Activated CD4-positive, CD25-positive, alpha-beta regulatory T cell (primary cell): Measurements from ENCODE around the gene TAS2R20.
"Not testable (repeated sequence)": the region's sequence is repeated elsewhere in the genome, so short reads cannot be mapped to it uniquely, and the experiment has no call there.

Source experiments
- DNase-seq, 4 experiments: peaks; one replicate each; lab custom pipeline; 2025; lab: John Stamatoyannopoulos, UW

Gene TAS2R20, protein sequence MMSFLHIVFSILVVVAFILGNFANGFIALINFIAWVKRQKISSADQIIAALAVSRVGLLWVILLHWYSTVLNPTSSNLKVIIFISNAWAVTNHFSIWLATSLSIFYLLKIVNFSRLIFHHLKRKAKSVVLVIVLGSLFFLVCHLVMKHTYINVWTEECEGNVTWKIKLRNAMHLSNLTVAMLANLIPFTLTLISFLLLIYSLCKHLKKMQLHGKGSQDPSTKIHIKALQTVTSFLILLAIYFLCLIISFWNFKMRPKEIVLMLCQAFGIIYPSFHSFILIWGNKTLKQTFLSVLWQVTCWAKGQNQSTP

DNA sequence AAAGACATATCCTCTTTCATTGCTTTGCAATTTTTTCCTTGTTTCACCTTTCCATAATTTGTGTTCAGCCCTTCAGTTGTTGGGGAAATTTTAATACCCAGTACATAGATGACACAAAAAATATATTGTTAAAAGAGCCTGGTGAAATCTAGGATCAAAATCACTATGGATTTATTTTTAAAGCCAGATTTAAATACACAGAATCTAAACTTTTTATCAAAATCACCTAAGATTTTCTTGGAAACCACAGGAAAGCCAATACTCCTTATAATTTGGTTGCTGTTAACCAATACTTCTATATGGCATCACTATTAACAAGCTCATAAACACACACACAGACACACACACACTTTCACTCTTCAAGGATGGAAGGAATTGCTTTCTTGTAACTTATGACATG, at the start of gene TAS2R20:
TSS of gene TAS2R20 (minus strand) at position 101 of the 400 bp plus-strand sequence. CDS start 429 bp downstream, outside the sequence.
- DNase-seq = no peak

DNA sequence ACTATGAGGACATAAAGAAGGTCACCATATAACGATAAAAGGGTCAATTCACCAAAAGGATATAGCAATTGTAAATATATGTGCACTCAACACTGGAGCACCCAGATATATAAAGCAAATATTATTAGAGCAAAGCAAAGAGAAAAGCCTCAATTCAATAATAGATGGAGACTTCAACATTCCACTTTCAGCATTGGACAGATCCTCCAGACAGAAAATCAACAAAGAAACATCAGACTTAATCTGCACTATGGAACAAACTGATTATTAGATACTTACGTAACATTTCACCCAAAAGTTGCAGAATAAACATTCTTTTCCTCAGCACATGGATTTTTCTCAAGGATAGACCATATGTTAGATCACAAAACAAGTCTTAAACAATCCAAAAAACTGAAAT, 43.3 kb upstream of the TAS2R20 start:
- not testable (repeated sequence) for DNase-seq

DNA sequence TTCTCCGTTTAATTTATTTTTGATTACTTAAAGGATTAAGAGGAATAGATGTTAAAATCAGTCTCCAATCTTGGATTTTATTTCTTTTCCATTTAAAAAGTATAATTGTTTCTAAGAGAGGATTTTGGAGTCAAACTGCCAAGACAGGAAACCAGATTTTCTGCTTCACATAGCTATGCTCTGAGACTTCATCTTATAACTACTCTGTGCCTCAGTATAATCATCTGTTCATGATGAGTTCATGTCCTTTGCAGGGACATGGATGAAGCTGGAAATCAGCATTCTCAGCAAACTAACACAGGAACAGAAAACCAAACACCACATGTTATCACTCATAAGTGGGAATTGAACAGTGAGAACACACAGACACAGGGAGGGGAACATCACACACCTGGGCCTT, 42.1 kb upstream of the TAS2R20 start:
- no peak for DNase-seq

DNA sequence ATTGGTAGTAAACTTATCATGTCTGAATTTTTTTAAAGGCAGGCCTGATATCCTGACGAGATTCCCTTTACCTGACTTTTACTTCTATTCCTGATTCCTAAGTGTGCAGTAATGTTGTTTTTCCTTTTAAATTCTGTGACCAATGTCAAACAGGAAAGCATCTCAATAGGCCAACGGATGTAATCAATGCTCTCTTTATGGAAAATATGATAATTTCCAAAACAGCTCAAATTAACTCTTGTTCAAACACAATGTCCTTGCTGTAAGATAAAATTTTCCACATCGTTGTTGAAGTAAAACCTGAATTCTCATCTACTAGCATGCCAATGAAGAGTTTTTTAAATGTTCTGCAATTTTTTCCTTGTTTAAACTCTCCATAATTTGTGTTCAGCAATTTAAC, 41.1 kb upstream of the TAS2R20 start:
- no peak for DNase-seq

DNA sequence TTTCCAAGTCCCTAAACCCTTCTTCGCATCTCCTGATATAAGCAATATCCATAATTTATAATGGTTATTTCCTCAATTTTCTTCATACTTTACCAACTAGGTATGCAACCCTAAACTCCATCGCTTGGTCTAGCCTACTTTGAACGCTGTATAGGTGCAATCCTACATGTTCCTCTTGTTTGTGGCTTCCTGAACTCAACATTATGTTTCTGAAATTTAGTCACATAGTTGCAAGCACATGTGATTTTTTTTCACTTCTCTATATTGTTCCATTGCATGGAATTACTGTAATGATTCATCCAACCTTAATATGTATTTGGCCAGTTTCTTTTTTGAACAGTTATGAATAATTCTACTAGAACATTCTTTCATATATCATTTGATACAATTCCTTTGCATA, 35.9 kb upstream of the TAS2R20 start:
- not testable (repeated sequence) for DNase-seq

DNA sequence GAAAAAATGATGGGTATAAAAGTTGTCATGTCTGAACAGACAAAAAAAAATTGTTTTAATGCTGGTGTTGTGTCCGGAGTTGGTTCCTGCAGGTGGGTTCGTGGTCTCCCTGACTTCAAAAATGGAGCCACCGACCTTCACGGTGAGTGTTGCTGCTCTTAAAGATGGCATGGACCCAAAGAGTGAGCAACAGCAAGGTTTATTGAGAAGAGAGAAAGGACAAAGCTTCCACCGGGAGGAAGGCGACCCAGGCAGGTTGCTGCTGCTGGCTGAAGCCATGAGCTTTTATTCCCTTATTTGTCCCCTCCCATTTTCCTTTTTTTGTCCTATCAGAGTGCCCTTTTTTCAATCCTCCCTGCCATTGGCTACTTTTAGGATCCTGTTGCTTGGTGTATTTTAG, 33.2 kb upstream of the TAS2R20 start, which contains the start of gene TAS2R31:
TSS of gene TAS2R31 (minus strand) at position 101 of the 400 bp plus-strand sequence. CDS start at position 29, 72 bp downstream.
- no peak for DNase-seq

DNA sequence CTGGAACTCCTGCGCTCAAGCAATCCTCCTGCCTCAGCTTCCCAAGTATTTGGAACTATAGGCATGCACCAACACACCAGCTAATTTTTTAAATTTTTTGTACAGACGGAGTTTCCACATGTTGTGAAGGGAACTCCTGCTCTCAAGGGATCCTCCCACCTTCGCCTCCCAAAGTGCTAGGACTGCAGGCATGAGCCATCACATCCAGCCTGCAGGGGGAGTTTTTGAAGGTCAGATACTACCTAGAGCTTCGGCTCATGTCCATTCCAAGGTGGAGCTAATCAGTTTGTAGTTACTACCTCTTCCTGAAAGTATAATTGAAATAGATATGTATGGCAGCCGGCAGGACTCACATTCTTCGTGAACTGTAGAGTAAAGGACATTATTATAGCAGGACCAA, 28.0 kb upstream of the TAS2R20 start:
- no peak for DNase-seq

DNA sequence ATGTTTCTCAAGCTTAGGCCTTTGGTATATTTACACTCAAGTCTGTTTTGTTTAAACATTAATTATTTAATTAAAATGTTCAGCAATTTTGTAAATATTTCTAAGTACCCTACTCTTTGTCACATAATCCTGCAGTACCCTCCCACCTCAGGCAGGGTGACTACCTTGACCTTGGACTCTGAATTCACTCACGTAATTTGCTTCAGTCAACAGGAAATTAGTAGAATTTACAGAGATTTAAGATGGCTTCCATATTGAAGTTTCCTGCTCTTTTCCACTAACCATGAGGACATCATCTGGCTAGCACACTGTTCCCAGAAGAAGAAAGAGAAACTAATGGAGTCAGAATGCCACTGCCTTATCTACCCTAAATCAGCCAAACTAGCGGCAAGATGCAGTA, 25.3 kb upstream of the TAS2R20 start:
- no peak for DNase-seq

DNA sequence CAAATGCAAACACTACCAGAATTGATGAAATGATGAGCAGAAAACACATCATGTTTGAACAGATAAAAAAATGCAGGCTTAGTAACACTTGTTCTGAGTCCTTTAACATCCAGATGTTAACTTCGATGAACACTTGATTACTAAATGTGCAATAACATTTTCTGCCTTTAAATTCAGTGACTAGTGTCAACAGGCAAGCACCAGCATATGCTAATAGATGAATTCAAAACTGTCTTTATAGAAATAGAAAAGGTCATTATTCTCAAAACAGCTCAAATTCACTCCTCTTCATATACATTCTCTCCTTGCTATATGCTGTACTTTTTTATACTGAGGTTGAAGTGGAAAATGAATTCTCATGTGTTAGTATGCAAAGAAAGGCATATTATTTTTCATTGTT, 24.4 kb upstream of the TAS2R20 start, which contains the start of gene TAS2R19:
TSS of gene TAS2R19 (minus strand) at position 101 of the 400 bp plus-strand sequence. CDS start at position 52, 49 bp downstream.
- no peak for DNase-seq

DNA sequence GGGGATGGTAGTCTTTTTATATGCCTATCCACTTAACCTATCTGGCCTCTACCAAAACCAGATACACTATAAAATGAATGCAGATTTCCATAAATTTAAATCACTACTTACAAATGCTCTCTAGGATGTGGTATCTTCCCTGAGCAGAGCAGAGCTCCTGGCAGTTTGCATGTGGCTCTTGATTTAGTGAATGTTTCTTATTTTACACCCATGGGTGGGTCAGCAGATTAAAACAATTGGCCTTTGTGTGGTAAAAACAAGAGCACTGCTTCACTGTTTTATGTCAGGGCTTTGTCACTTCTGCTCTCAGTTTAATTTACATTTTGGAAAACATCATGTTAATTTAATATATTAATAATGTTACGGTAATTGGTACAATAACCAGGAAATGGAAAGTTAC, 18.8 kb upstream of the TAS2R20 start:
- DNase-seq = no peak

DNA sequence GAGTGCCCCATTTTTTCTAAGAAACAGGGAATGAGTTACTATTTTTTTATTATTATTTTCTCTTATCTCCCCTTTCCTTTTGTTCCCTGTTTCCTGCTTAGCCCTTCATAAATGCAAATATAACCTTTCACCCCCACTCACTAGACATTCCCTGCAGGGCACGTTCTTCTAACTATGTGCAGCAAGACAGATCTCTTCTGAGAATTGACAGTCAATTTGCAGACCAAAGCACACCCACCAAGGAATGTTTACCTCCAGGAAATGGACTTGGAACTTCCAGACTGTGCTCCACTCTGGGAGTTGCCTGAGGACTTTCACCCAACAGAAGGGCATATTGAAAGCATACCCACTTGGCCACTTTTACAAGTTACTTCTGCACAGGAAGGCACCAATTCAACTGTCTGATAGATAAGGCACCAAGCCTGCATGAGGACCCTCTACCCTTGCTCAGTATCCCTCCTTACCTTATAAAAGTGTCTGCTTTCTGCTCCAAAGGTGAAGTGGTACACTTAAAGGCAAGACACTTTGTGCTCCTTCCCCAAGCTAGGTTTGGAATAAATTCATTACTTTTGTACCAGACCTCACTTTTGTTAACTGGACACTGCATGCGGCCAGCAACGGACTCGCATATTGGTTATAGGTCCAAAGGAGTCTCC, 17.8 kb upstream of the TAS2R20 start:
- DNase-seq = no peak

DNA sequence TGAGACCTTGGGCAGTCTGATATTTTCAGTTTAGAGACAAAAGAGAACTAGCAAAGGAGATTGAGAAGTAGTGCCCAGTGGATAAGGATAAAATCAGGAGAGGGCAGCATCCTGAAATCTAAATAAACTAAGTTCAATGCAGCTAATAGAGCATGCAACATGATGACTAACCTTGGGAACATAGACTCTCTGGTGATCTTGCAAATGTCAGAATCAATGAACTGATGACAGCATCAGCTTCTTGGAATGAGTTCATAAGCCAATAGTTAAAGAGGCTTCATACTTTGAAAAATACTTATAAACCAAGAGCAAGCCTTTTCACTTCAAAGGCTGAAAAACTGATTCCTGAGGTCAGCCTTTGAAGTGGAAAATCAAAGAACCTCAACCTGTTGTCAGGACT, 16.1 kb upstream of the TAS2R20 start:
- no peak for DNase-seq

DNA sequence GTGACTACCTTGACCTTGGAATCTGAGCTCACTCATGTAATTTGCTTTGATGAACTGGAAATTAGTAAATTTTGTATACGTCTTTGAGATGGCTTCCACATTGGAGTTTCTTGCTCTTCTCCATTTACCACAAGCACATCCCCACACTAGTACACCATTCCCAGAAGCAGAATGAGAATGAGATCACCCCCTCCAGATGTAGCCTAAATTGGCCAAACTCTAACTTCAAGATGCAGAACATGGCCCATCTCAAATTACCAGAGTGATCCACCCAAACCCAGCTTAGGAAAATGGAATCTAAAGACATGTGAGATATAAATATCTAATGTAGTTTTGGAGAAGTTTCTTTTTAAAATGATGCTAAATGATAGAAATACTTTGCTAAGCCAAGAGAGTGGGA, 9.5 kb upstream of the TAS2R20 start:
- DNase-seq = no peak

DNA sequence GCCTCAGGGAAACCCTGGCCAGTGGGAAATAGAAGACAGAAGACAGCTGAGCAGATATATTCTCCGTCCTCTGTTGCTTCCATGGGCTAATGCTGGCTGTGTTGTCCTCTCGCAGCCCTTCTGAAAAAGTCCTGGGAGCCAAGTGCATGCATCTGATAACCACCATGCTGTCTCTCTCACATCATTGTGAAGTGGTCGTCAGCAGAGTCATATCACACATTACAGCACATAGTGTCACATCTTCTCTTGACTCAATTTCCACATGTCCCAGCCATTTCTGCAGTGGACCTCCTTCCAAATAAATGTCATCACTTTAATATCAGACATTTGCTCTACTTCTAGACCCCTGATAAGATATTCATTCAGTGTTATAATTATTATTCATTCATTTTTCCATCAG, 3.8 kb downstream of the TAS2R20 start:
- no peak for DNase-seq

DNA sequence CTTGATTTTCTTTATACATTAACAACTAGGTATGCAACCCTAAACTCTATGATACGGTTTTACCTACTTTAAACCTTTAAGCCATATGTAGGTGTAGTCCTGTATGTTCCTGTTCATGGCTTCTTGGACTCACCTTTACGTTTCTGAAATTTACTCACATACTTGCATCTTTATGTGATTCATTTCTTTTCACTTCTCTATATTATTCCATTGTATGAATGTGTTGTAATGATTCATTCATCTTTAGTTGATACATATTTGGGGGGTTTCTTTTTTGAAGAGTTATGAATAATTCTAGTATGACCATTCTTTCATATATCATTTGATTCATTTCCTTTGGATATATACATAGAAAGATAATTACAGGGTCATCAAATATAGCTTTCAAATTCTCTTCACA, 9.0 kb downstream of the TAS2R20 start:
- no peak for DNase-seq

DNA sequence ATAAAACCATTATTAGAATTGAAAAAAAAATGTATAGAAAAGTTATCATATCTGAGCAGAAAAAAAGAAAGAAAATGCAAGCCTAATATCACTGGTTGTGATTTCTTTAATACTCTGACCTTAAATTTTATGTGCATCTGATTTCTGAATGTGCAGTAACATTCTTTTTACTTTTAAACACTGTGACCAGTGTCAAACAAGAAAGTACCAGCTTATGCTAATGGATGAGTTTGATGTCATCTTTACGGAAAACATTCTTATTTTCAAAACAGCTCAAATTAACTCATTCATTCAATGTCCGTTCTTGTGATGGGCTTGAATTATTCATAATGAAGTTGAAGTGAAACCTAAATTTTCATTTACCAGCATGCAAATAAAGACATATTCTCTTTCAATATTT, 11.3 kb downstream of the TAS2R20 start, which contains the start of gene TAS2R50:
TSS of gene TAS2R50 (minus strand) at position 101 of the 400 bp plus-strand sequence. CDS start at position 49, 52 bp downstream.
- DNase-seq = no peak

DNA sequence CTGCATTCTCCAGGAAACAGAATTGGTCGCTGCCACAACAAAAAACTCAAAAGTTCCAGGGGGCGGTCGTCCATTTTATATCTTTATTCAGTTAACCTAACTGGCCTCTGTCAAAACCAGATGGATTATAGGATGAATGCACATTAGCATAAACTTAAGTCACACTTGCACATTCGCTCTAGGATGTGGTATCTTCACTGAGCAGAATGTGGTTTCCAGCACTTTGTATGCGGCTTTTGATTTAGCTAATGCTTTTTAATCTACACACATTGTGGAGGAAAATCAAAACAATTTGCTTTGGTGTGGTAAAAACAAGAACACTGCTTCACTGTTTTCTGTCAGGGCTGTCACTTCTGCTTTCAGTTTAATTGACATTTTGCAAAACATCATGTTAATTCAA, 15.9 kb downstream of the TAS2R20 start:
- DNase-seq = no peak

DNA sequence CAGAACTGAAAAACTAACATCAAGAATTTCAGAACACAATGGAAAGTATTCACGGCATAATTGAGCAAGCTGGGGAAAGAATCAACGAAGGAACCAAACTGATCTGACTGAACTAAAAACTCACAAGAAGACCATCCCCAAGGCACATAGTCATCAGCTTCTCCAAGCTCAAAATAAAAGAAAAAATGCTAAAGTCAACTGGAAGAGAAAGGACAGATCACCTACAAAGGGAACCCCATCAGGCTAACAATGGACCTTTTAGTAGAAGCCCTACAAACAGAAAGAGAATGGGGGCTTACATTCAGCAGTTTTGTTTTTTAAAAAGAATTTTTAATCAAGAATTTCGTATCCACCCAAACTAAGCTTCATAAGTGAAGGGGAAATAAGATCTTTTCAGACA, 23.1 kb downstream of the TAS2R20 start:
- DNase-seq = no peak

DNA sequence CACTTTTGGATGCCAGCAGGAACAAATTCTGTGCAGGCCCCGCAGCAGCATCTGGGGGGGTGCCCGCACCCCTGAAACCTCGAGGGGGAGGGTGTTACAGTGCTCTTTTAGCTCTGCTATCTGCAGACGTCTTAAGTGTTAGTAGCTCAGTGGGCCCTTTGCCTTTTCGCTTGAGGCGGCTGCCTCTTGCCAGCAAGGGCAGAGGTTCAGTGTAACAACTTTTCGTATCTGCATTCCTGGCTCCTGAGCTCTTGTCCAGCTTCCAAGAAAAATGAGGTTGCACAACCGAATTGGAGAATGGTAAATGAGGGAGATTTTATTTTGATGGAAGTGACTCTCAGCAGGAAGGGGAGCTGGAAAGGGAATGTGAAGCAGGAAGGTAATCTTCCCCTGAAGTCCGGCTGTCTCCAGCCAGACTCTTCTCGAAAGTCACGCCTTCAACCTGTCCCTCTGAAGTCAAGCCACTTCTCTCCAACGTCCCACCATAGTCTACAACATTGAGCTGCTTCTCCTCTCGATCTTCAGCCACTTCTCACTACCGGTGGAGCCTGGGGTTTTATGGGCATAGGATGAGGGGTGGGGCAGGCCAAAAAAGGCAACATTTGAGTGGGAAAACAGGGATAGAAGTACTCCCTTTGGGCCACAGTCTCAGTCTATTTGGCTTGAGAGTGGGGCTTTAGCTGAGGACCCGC, 29.2 kb downstream of the TAS2R20 start:
- no peak for DNase-seq

DNA sequence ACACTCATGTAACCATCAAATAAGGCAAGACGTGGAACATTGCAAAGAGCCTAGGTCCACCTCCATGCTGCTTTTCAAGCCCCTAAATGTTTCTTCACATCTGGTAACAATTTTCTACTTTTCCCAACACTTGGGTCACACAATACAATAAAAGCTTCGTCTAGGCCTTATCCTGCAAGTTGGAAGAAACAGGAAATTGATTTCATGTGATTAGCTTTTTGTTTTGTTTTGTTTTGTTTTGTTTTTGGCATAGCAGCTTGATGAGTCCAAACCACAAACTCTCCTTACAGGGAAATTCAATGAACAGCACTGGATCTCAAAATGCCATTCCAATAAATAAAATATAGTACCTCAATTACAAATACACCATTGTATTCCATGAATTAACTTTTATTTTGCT, 30.7 kb downstream of the TAS2R20 start:
- DNase-seq = no peak

DNA sequence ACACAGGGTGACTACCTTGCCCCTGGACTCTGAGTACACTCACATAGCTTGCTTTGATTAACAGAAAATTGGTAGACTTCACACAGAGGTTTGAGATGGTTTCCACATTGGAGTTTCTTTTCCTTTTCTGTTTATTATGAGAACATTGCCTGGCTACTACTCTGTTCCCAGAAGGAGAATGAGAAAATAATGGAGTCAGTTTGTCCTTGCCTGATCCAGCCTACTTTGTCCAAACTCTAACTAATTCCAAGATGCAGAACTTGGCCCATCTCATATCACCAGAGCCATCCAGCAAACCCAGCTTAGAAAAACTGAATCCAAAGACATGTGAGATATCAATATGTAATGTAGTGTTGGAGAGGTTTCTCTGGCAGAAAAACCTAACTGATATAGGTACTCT, 31.8 kb downstream of the TAS2R20 start:
- no peak for DNase-seq

DNA sequence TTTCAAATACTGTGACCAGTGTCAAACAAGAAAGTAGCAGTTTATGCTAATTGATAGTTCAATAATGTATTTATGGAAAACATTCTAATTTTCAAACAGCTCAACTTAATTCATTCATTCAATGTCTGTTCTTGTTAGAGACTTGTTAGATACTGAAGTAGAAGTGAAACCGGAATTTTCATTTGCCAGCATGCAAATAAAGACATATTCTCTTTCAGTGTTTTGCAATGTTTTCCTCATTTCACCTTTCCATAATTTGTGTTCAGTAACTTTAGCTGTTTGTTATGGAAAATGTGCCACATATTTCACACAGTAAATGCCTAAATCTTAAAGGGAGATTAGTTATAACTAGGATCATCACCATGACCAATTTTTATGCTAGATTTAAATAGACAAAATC, 32.6 kb downstream of the TAS2R20 start:
- DNase-seq = no peak

DNA sequence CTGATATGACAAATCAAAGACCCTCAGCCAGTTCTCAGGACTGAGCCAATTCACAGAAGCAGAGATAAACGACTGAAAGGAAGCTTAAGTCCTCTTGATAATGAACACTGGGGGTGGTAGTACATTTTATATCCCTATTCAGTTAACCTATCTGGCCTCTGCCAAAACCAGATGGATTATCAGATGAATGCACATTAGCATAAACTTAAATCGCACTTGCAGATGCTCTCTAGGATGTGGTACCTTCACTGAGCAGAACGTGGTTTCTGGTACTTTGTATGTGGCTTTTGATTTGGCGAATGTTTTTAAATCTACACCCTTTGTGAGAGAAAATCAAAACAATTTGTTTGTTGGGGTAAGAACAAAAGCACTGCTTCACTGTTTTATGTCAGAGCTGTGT, 37.9 kb downstream of the TAS2R20 start:
- DNase-seq = no peak
